ENCODE results near the gene MARF1. TPM values are rescaled to one million over a fixed set of nuclear protein-coding genes. Genes with fewer than 3 reads are reported as not detected.
"Not testable (repeated sequence)": the region's sequence is repeated elsewhere in the genome, so short reads cannot be mapped to it uniquely, and the experiment has no call there.

MARF1 gene
- 1.7 and 3.5 TPM in 2 replicates for total RNA-seq (2014; rRNA removed; shearing (Covaris generic); ENCODE audit: low replicate concordance)

DNA sequence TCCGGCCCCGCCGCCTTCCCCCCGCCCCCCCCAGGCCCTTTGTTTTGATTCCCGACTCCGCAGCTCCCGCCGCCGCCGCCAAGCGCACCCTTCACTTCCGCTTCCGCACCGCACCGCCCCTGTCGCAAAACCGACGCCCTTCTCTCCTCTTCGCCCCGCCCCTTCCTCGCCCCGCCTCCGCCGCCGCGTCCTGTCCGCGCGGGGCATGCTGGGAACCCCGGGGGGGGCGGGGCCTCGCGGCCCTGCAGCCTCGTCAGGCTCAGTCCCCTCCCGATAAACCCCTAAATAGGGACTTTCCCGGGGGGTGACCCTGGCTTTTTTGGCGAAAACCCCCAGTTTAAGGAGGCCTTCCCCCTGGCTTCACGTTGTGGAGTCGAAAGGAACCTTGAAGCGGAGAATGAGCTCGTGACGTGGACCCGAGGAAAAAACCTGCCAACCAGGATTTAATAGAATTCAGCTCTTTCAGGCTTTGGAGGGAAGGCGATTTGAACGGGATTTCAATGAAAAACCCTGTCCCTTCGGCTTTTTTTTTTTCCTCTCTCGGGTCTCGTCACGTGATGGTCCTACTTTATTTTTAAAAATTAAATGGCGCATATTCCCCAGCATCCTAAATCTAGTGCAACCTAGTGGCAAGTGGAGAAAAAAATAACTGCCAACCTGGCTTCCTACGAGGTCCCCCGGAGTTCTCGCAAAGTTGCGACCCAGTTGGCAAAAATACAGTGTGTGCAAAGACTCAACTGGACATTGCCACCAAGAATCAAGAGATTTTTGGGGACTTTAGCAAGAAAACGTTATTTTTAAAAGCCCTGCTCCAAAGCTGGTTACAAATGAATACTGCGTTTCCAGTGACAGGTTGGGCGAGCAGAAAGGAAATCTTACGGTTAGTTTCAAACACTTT lies at the start of gene MARF1:
Gene MARF1 (minus strand): TSS at position 107 of the 898 bp plus-strand sequence. CDS start 3,921 bp downstream, outside the sequence.
- in situ Hi-C loops (cut with HindIII; ENCODE audit: low pct_unique_long_range_greater_than_20kb, low sequenced_read_pairs): no loop called here
- peak; percentile 94 for DNase-seq (ENCODE audit: low read depth)

DNA sequence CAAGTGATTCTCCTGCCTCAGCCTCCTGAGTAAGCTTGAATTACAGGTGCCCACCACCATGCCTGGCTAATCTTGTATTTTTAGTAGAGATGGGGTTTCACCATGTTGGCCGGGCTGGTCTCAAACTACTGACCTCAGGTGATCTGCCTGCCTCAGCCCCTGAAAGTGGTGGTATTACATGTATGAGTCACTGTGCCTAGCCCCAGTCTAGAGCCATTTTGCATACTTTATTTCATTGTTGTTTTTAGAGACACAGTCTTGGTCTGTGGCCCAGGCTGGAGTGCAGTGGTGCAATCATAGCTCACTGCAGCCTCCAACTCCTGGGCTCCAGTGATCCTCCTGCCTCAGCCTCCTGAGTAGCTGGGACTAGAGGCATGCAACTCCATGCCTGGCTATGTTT lies 49.6 kb upstream of the MARF1 start:
- in situ Hi-C loops (cut with HindIII; ENCODE audit: low pct_unique_long_range_greater_than_20kb, low sequenced_read_pairs); DNase-seq (ENCODE audit: low read depth): not testable (repeated sequence)

DNA sequence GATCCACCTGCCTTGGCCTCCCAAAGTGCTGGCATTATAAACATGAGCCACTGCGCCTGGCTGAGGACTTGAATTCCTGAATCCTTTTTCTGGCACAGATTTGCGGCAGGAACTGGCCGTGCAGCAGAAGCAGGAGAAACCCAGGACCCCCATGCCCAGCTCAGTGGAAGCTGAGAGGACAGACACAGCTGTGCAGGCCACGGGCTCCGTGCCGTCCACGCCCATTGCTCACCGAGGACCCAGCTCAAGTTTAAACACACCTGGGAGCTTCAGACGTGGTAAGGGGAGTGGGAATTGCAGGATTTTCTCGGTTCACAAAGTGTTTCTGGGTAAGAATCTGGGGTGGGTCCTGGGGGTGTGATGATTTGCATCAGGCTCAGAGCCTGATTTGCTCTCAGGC lies 48.1 kb upstream of the MARF1 start:
- in situ Hi-C loops (cut with HindIII; ENCODE audit: low pct_unique_long_range_greater_than_20kb, low sequenced_read_pairs): no loop called here
- DNase-seq (ENCODE audit: low read depth): no peak

DNA sequence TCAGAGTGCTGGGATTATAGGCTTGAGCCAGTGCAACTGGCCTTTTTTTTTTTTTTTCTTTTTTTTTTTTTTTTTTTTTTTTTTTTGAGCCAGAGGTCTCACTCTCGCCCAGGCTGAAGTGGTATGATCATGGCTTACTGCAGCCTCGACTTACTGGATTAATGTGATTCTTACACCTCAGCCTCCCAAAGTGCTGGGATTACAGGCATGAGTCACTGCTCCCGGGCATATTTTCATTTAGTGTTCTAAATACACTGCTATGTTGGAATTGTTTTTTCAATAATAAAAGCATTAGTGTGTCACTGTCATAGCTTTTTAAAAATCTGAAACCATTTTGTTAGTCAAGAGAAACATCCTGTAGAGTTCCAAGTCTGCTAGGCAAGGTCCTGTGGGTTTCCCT lies 47.3 kb upstream of the MARF1 start:
- in situ Hi-C loops (cut with HindIII; ENCODE audit: low pct_unique_long_range_greater_than_20kb, low sequenced_read_pairs): no loop called here
- no peak for DNase-seq (ENCODE audit: low read depth)

GRCh38 chr16:15689290-15689689 lies 46.3 kb upstream of the MARF1 start:
- in situ Hi-C loops (cut with HindIII; ENCODE audit: low pct_unique_long_range_greater_than_20kb, low sequenced_read_pairs): no loop called here
- no peak for DNase-seq (ENCODE audit: low read depth)

DNA sequence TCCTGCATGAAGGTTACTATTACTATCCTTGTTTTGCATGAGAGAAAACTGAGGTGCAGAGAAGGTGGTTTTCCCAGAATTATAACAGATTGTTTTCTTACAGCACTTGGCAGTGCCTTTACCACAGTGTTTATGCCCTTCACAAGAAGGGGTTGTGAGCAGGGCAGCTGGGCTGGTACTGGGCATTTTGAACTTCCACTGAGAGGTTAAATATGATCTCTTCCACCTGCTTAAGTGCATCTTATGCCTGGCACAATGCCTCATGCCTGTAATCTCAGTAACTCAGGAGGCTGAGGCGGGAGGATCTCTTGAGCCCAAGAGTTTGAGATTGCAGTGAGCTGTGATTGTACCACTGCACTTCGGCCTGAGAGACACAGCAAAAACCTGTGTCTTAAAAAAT lies 43.3 kb upstream of the MARF1 start:
- in situ Hi-C loops (cut with HindIII; ENCODE audit: low pct_unique_long_range_greater_than_20kb, low sequenced_read_pairs): no loop called here
- no peak for DNase-seq (ENCODE audit: low read depth)

DNA sequence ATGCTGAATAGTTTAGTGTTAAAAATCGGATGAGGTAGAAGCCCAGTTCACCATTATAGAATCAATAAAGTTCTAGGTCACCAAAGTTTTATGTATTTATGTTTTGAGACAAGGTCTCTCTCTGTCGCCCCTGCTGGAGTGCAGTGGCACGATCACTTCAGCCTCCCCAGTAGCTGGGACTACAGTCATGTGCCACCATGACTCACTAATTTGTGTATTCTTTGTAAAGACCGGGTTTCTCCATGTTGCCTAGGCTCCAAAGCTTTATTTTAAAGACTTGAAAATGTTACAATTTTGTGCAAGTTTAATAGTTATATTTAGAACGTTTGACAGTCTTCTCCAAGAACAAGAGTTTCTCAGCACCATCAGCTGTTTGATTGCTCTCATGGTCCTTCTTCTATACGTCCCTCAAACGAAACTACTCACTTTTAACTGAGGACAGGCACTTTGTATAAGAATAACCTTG lies 39.2 kb upstream of the MARF1 start:
- DNase-seq (ENCODE audit: low read depth): peak; percentile 83
- in situ Hi-C loops (cut with HindIII; ENCODE audit: low pct_unique_long_range_greater_than_20kb, low sequenced_read_pairs): no loop called here

GRCh38 chr16:15677447-15677846 lies 34.5 kb upstream of the MARF1 start:
- no peak for DNase-seq (ENCODE audit: low read depth)
- in situ Hi-C loops (cut with HindIII; ENCODE audit: low pct_unique_long_range_greater_than_20kb, low sequenced_read_pairs): no loop called here

- in situ Hi-C loops (cut with HindIII; ENCODE audit: low pct_unique_long_range_greater_than_20kb, low sequenced_read_pairs): no loop called here
- DNase-seq (ENCODE audit: low read depth): no peak
Measured at GRCh38 chr16:15676506-15676905, 33.6 kb upstream of the MARF1 start.

DNA sequence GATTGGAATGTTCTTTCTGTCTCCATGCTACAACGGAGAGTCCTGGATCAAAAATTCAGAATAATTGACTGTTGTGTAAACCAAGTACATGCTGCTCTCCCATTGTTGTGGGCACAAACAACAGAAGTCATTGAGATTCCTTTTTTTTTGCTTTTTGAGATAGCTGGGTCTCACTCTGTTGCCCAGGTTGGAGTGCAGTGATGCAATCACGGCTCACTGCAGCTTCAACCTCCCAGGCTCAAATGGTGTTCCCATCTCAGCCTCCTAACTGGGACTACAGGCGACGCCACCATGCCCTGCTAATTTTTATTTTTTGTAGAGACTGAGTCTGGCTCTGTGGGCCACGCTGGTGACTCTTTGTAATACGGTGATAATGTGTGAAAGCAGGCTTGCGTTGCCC lies 31.6 kb upstream of the MARF1 start:
- in situ Hi-C loops (cut with HindIII; ENCODE audit: low pct_unique_long_range_greater_than_20kb, low sequenced_read_pairs): no loop called here
- DNase-seq (ENCODE audit: low read depth): no peak

DNA sequence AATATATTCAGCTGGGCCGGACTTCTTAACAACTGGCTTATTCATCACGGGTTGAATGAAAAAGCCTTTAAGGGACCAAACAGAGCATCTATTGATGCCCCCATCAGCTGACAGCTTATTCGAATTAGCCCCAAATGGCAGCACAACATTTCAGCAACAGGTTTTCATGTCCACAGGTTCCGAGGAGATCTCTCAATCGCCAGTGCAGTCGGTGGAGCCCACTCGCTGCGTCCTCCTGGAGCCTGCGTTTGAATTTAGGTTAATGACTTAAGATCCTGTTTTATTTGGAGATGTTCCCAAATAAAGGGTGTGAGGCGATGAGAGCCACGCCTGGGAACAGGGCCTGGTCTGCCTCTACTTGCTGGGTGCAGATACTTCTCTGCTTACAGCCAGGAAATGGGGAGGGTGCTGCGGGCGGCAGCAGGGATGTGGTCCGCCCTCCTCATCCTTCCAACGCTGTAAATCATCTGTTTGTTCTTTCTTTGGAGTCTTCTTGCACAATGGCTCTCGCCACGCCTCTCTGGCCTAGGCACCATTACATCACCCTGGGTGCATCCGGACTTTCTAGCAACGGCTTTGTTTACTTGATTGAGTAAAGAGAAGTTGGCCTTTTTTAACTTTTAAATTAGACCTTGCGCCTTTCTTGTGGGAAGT lies 29.7 kb upstream of the MARF1 start:
- peak; percentile 96 for DNase-seq (ENCODE audit: low read depth)
- in situ Hi-C loops (cut with HindIII; ENCODE audit: low pct_unique_long_range_greater_than_20kb, low sequenced_read_pairs): no loop called here

- in situ Hi-C loops (cut with HindIII; ENCODE audit: low pct_unique_long_range_greater_than_20kb, low sequenced_read_pairs); DNase-seq (ENCODE audit: low read depth): not testable (repeated sequence)
Measured at GRCh38 chr16:15672127-15672513, 29.2 kb upstream of the MARF1 start.

- no peak for DNase-seq (ENCODE audit: low read depth)
- in situ Hi-C loops (cut with HindIII; ENCODE audit: low pct_unique_long_range_greater_than_20kb, low sequenced_read_pairs): no loop called here
Measured at GRCh38 chr16:15671530-15672117, 28.7 kb upstream of the MARF1 start.

DNA sequence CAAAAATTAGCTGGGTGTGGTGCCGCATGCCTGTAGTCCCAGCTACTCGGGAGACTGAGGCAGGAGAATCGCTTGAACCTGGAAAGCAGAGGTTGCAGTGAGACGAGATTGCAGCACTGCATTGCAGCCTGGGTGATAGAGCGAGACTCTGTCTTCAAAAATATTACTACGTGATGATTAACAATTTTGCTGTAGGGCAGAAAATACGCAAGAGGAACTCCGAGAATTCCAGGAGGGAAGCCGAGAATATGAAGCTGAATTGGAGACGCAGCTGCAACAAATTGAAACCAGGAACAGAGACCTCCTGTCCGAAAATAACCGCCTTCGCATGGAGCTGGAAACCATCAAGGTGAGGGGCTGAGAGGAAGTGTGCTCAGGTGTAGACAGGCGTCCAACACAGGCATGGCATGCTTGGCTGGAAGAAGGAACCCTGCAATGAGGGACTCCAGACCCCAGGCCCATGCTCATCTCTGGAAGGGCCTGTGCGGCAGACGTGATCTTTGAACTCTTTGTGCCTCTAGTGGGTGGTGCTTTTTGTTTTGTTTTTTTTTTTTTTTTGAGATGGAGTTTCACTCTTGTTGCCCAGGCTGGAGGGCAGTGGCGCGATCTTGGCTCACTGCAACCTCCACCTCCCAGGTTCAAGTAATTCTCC lies 24.3 kb upstream of the MARF1 start:
- no peak for DNase-seq (ENCODE audit: low read depth)
- in situ Hi-C loops (cut with HindIII; ENCODE audit: low pct_unique_long_range_greater_than_20kb, low sequenced_read_pairs): no loop called here

- no peak for DNase-seq (ENCODE audit: low read depth)
- in situ Hi-C loops (cut with HindIII; ENCODE audit: low pct_unique_long_range_greater_than_20kb, low sequenced_read_pairs): no loop called here
Measured at GRCh38 chr16:15665107-15665506, 22.2 kb upstream of the MARF1 start.

- no peak for DNase-seq (ENCODE audit: low read depth)
- in situ Hi-C loops (cut with HindIII; ENCODE audit: low pct_unique_long_range_greater_than_20kb, low sequenced_read_pairs): no loop called here
Measured at GRCh38 chr16:15660203-15660601, 17.2 kb upstream of the MARF1 start.

GRCh38 chr16:15658556-15658955 lies 15.6 kb upstream of the MARF1 start:
- in situ Hi-C loops (cut with HindIII; ENCODE audit: low pct_unique_long_range_greater_than_20kb, low sequenced_read_pairs): no loop called here
- no peak for DNase-seq (ENCODE audit: low read depth)

DNA sequence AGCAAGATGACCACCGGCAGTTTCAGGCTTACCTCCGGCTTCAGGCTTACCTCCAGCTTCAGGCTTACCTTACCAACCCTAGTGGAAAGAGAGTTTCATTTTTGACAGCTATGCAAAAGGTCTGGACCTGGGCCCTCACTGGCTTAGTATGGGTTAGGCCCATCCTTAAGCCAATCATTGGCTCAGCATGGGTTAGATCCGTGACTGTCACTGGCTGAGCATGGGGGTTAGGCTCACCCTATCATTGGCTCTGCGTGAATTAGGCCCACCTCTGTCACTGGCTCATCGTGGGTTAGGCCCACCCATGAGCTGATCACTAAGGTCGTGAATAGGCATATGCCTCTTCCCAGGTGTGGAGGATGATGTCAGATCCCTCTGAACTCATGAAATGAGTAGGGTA lies 15.2 kb upstream of the MARF1 start:
- in situ Hi-C loops (cut with HindIII; ENCODE audit: low pct_unique_long_range_greater_than_20kb, low sequenced_read_pairs): no loop called here
- no peak for DNase-seq (ENCODE audit: low read depth)

DNA sequence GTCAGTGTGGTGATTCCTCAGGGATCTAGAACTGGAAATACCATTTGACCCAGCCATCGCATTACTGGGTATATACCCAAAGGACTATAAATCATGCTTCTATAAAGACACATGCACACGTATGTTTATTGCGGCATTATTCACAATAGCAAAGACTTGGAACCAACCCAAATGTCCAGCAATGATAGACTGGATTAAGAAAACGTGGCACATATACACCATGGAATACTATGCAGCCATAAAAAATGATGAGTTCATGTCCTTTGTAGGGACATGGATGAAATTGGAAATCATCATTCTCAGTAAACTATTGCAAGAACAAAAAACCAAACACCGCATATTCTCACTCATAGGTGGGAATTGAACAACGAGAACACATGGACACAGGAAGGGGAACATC lies 12.6 kb upstream of the MARF1 start:
- in situ Hi-C loops (cut with HindIII; ENCODE audit: low pct_unique_long_range_greater_than_20kb, low sequenced_read_pairs); DNase-seq (ENCODE audit: low read depth): not testable (repeated sequence)
